Fibroblast of skin of abdomen (primary cell): ENCODE data around the gene WDFY2.
A peak's percentile ranks its signal among the peaks of the same experiment; 100 is the strongest.

Experiments used
- DNase-seq: peaks from one replicate; pipeline ENCODE4 v3.0.0-alpha.2; 2013

Gene WDFY2

DNA sequence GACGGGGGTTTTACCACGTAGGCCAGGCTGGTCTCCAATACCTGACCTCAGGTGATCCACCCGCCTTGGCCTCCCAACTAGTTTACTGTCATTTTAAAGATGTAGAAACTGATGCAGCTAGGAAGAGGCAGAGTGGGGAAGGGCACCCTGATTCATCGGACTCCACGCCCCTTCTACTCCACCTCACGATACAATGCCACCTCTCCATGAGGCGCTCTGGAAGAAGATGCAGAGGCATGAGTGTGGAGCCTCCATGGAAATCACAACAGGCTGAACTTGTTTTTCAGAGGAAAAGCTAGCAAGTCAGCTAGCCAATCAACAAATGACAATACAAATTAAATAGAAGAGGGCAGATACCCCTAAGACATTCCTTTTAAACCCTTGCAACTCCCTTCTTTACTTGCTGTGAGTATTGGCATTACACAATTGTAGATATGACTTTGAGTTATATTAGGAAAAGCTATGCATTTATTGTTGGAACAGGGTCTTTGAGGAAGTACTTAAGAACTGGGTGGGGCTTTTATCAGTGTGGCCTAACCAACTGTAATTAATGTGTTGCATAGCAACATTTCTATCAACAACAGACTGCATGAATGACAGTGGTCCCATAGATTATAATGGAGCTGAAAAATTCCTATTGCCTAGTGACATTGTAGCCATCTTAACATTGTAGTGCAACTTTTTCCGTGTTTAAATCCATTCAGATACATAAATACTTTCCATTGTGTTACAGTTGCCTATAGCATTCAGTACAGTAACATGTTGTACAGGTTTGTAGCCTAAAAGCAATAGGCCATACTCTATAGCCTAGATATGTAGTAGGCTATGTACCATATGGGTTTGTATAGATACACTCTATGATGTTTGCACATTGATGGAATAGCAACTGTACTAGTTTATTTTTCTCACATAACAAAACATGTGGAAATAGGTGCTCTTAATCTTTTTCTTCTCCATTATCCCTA is 17.6 kb downstream of the WDFY2 start:
- DNase-seq = no peak

DNA sequence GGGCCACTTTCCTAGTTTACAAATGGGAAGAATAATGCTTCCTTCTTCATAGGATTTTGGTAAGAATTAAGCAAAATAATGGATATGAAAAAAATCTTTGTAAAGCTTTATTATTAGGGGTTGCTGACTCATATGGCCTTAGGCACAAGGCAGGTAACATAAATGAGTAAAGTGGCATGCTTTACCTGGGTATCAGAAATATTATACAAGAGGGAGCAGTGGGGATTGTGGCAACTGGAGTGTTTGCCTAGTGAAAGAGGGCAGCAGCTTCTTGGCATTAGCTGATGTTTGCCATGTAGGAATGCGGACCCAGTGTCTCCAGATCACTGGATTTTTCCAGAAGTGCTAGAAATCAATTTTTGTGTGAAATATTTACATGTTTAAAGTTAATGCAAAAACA is 19.5 kb downstream of the WDFY2 start:
- DNase-seq = no peak

DNA sequence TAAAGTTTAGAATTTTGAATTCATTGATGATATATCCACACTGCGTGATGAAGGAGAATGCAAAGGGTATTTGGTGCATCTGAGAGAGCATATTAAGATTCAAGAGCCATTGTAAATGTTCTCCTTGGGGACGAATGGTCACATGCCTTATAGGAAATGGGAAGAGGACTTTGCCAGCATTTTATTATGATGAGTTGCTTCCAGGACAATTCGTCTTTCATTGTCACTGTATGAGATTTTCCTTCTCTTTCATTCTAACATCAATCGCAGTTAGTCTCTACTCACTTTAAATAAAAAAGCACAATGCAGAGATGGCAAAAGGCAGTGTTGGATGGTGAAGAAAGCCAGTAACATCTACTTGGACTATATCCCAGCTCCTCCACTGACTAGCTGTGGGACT is 21.4 kb downstream of the WDFY2 start:
- no peak for DNase-seq

DNA sequence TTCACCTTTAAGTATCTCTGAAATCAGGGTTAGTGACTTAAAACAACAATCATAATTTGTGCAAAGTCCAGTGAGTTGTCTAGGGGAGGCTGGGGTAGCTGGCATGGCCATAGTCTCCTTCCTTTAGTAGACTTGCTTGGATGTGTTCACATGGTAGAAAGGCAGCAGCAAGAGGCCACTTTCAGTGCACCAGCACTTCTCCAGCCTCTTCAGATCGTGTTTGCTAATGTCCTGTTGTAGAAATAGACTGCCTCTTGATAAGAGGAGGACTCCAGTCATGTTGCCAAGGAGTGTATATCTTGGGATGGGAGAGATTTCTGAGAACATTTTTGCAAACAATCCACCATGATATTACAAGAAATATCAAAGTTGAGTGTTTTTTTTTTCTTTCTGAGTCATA is 22.9 kb downstream of the WDFY2 start:
- no peak for DNase-seq

DNA sequence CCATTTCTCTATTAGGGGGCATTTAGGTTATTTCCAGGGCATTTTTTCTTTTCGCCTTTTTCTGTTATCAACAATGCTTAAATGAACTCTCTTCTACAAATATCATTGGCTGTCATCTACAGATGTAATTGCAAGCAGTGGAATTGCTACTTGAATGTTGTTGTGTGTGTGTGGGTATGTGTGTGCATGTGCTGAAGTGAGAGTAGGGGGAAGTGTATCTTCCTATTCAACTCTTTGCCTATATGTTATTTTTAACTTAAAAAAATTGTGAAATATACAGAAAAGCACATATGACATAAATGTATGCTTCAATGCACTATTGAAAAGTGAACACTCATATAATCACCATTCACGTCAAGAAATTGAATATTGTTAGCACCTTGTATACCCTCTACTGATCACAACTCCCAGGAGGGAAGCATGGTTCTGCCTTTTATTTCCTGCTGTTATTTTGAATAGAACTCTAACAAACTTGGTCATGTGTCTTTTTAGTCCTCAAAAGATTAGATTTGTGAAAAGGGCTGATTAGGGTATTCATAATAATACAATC is 24.7 kb downstream of the WDFY2 start:
- no peak for DNase-seq

DNA sequence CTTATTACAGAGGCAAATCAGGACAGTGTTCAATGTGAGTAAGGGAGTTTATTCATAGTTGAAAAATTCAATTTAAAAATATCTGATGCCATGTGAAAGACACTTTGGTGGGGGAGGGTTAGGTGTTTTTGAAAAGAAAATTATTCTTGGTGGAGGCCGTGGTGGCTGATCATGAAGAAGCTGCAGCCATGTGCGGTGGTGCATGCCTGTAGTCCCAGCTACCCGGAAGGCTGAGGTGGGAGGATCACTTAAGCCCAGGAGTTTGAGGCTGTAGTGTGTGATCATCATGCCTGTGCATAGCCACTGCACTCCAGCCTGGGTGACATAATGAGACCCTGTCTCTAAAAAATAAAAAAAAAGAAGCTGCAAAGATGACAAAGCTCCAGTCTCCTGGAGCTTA is 28.6 kb downstream of the WDFY2 start:
- no peak for DNase-seq

DNA sequence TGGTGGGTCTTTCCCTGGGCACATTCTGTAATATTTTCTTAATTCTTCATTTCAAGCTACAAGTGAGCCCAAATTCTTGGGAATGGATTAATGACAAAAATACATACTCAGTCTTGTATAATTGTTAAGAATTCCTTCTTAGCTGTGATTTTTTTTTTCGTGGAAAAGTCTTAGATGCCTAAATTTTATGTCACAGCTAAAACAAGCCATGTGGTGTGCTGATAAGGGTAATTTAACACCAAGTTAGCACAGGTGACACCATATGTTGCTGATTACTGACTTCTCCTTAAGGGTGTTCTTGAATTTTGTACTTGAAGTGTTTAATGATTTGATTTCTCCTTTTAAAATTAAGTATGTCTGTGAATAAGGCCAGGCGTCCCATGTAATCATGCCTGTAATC is 29.3 kb downstream of the WDFY2 start:
- DNase-seq = no peak

DNA sequence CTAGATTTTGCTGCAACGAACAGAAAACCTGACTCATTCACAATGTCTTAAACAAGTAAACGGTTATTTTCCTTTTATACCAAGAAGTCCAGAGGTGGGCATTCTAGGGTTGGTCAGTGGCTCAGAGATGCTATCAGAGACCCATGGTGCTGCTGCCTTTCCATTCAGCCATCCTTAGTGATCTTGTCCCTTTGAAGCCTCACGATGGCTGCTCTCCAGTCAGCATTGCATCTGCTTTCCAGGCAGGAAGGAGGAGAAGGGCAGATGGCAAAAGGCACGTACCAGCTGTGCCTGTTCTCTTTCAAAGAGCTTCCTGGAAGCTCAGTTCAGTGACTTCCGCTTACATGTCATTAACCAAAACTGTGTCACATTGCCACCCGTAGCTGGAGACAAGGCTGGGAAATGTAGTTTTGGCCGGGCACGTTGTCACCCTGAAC is 30.1 kb downstream of the WDFY2 start:
- no peak for DNase-seq

DNA sequence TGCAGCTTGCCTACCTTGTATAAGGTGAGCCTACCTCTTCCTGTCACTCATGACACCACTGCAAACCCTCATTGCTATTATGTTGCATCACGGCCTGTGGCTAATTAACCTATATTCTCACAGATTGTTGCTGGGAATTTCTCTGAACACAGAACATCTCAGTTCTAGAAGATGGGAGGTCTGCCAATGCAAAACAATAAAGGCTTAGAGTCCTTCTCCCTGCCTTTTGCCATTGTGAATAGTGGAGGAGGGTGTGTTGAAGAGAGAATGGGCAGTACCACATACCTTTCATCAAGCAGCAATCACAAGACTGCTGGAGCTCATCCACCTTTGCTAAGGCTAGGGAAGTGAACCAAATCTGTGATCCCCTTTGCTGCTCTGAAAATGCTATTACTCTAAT is 34.4 kb downstream of the WDFY2 start:
- DNase-seq = no peak

DNA sequence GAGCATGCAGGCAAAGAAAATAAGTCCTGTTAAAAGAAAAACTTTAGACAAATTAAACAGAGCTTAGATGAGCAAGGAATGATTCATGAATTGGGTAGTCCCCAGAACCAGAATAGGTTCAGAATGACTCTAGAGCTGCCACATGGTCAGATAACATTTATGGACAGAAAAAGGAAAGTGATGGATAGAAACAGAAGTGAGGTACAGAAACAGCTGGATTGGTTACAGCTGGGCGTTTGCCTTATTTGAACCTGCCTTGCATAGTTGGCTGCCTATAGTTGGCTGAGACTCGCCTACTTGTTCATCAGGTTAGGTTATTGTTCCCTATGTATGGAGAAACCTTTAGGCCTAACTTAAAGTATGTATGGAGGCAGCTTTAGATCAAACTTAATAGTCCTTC is 35.4 kb downstream of the WDFY2 start:
- DNase-seq = peak; percentile 77

DNA sequence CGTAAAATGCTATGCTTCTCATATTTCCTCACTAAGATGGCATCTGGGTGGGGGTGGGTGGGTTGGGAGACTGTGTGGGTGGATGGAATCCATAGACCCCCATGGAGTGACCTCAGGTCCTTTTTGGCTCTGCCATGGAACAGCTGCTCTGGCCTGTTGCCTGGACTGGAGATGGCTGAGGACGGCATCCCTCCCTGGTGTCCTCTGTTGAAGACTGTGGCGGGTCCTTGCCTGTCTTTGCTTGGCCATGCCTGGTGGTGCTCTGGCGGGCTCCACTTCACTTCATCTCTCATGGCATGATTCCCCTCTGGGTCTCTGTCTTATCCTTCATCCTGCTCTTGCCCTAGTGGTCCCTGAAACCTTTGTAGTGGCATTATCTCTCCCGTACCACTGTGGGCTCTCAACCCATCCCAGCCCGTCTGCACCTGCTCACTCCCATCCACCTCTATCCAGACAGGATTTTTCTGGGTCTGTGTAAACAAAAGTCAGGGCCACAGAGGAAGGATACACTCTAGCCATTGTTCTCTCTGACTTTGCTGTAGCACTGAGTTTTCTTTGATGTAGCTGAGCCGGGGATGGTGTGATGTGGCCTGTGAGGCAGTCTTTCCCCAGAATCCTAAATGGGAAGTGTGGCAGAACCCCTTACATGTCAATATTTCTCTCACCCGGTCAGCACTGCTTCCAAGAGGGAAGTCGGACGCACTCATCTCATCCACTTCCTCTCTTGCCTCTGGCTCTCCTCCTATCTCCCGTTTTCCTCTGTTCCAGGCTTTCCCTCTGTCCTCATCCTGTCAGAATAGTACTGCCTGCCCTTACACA is 36.1 kb downstream of the WDFY2 start:
- DNase-seq = no peak

DNA sequence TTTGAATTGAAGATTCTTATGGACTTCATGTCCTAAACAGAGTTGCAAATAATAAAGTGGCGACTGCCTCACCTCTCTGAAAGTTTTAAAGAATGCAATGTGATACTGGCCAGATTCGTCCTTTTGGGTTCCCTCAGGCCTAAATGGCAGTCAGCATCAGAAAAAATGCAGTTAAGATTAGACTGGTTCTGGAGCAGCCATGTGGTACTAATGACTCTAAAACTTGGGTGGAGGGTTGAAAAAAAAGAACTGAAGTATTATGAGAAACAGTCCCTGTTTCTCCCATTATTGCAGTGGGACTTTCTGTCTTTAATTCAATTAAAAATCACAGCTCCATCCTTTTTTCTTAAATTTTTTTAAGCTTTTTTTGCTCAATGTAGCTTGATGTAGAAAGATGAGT is 37.3 kb downstream of the WDFY2 start:
- no peak for DNase-seq

DNA sequence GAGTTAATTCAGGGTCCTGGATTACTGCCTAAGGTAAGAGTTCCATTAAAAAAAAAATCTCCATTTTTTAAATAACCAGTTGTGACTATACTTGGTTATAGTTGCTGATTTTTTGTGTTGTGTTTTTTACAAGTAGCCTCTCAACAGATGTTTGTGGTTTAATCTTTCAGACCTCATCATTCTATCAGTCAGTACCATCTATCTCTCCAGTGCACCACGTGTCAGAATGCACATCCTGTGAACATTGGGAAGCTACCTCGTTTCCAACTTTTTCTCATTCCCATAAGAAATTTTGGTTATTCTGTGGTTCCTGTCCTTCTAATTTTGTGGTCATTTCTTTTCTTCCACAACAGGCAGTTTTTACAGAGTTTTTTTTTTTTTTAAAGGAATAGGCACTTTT is 39.2 kb downstream of the WDFY2 start:
- peak; percentile 78 for DNase-seq

DNA sequence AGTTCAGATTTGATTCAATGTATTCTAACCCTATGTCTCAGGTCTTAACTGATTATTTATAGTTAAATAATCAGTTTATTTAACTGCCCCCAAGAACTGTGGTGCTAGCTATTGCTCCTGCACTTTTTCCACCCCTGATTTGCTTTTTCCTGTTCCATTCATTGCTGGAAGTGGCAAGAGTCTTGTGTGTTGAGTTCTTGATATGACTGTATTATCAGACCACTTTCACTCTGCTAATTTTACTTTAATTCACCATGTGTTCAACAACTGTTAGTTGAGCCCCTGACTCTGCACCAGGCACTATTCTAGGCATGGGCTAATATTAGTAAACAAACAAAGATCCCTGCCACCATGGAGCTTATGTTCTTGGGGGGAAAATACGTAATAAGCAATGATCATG is 39.9 kb downstream of the WDFY2 start:
- no peak for DNase-seq

DNA sequence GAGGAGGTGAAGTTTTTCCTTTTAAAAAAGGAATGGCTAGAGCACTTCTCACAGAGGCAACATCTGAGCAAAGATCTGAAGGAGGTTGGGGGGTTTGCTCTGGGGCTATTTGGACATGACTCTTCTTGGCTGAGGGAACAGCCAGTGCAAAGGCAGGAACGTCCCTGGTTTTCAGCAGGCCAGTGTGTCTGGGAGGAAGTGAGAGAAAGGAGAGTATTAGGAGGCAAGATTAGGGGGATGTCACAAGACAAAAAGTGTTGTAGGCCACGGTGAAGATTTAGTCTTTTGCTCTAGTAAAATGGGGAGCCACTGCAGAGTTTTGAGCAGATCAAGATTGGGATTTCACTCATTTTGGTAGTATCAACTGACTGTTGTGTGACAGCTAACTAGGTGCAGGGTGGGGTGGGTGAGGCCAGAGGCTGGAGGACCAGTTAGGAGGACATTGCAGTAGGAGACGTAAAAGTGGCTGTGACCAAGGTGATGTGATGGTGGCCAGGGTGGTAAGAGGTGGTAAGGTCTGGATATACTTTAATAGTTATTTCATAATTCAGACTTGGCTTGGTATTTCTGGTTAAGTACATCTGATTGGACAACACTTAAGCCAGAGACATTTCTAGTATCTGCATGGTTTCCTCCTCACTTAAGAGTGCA is 40.6 kb downstream of the WDFY2 start:
- DNase-seq = no peak

DNA sequence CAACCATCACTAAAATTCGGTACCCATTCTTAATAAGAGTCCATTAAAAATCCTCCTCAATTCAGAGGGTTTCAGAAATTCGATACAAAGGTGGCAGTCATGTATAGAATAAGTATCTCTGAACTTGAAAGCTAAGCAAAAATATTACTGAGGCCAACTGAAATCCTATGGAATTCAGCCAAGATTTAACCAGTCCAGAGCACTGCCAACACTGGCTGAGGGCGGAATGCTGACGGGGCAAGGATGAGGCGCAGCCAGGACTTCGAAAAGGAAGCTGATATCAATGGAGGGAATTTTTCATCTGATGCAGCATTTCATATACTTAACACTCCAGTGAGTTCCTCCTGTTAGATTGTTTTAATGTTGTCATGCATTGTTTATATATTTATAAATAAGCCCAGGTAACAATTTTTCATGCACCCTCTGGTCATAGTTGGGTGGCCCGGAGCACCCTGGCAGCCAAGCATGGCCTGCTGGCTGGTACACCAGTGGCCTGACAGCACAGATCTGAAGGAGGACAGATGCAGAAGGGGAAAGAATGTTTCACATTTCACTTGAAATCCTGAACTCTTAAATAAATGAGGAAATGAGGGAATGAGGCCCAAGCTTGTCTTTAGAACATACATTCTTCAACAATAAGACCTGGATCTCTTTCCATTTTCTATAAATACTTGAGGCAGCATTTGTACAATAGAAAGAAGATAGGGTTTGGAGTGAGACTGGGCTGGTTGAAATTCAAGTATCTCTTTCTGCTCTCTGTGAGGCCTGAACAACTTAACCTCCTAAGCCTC is 41.5 kb downstream of the WDFY2 start:
- no peak for DNase-seq

DNA sequence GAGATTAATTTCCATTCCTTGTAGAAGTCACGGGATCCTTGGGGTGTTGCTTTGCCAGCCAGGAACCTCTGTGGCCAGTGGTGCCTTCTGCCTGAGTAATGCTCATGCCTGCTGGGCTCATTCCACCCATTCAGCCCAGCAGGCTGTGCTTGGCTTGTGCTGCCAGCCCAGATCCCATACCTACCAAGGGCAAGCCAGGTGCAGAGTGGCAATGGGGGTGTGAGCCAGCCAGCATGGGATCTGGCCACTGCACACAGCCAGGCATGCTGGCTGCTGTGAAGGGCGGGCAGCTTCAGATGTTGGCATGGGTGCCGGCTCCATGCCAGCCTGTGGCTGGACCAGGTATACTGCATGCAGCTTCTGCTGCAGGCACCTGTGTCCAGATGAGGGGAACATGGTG is 42.5 kb downstream of the WDFY2 start:
- no peak for DNase-seq

DNA sequence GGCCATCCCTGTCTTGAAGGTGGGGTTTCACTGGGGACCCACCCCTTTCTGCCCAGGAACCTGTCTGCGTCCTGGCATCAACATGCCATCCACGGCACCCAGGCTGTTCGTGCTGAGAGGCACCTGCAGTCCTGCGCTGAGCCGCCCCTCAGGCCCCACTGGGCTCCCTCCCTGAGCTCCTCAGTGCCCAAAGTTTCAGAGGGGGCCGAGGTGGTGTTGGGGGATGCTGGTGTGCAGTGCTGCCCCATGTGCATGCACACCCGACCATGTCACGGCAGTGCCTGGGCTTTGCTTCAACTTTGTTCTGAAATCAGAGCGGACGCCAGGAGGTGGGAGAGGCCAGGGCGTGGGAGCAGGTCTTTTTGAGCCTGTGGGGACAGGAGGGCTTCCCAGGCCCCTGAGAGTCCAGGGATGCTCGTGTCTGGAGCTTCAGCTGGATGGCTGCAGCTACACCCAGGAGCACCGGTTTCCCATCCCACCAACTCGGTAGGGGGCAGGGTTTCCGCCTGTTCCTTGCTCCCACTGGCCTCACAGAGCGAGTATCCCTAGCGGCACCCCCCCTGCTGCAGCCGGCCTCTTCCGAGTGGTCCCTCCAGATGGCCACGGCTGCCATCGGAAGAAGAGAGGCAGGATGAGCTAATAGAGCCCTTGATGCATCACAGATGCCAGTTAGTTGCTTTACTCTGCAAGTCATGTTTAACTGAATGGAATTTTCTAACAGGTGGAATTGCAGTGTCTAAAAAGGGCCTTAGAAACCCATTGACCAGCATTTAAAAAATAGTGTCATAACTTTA is 44.0 kb downstream of the WDFY2 start:
- peak; percentile 45 for DNase-seq

DNA sequence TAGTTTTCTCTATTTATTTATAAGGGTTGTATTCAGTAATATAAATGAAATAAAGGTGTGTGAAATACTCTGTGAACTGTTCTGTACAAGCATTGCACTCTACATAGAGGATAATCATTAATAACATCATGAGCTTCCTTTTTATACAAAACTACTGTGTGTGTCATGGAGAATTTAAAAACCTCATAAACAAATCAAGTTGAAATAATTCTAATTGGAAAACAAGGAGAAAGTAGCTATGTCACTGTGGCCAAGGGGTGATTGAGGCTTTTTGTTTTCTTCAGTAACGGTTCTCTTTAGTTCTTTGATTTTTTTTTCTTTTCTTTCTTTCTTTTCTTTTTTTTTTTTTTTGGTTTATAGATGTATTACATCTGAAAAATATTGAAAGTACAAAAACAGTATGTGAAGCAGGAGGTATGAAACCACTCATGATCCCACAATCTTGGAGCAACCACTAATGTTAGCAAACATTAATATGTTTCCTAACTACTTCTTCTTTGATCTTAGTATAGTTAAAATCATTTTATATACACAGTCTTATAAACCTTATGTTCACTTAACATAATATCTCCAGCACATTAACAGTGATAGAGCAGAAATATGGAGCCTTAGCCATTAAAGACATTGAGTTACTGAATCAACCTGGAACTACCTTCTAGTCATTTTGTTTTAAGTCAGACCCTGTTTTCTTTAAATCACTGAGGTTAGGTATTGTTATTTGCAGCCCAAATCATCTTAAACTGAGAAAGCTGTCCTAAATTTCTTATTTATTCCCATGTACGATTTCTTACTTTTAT is 45.4 kb downstream of the WDFY2 start:
- no peak for DNase-seq

DNA sequence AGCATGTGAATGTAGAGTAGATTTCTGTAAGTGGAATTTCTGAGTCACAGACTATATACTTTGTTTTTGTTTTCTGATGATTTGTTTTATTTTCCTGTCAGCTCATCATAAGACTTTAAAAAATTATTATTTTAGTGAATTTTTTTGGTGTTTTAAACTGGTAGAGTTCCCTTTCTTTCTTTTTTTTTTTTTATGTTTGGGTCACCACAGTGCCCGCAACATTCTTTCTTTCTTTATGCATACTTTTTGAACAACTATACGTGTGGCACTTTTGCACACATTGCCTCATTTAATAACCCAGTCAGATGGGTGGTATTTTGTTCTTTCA is 46.0 kb downstream of the WDFY2 start:
- DNase-seq = no peak
